DND-41 (cell line): ENCODE results near the gene ASXL1.

Experiments
- EZH2 ChIP-seq: IDR thresholded peaks from 3 replicates; pipeline ENCODE4 v1.6.1; 2012; ENCODE audit warnings: borderline replicate concordance, low read depth, mild to moderate bottlenecking, moderate library complexity, low read length, inconsistent platforms; ENCODE audit not compliant: severe bottlenecking
- TF ChIP-seq, protein P1 (sequence below): IDR thresholded peaks from 2 replicates; pipeline ENCODE4 v1.5.1; 2012; ENCODE audit warnings: borderline replicate concordance, low read length, moderate library complexity, mild to moderate bottlenecking; ENCODE audit not compliant: poor library complexity, severe bottlenecking; ENCODE audit errors: extremely low read depth

DNA sequence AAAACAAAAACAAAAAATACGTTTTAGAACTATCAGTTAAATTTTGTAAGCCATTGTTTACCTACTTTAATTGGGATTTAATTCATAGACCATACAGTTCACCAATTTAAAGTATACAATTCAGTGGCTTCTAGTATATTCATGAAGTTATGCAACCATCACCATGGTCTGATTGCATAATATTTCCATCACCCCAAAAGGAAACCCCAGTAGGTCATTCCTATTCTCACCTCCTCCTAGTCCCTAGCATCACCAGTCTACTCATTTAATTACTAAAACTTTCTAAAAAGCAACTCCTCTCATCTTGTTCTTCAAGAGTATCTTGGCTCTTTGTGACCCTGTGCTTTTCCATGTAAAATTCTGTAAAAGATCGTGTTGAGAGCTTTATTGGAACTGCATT is 60.2 kb downstream of the ASXL1 start:
- TF ChIP-seq, protein P1, sequence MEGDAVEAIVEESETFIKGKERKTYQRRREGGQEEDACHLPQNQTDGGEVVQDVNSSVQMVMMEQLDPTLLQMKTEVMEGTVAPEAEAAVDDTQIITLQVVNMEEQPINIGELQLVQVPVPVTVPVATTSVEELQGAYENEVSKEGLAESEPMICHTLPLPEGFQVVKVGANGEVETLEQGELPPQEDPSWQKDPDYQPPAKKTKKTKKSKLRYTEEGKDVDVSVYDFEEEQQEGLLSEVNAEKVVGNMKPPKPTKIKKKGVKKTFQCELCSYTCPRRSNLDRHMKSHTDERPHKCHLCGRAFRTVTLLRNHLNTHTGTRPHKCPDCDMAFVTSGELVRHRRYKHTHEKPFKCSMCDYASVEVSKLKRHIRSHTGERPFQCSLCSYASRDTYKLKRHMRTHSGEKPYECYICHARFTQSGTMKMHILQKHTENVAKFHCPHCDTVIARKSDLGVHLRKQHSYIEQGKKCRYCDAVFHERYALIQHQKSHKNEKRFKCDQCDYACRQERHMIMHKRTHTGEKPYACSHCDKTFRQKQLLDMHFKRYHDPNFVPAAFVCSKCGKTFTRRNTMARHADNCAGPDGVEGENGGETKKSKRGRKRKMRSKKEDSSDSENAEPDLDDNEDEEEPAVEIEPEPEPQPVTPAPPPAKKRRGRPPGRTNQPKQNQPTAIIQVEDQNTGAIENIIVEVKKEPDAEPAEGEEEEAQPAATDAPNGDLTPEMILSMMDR = no peak
- no peak for TF ChIP-seq EZH2
